Keratinocyte (primary cell): ENCODE measurements around the gene CHIT1. TPM values are rescaled to one million over a fixed set of nuclear protein-coding genes. Genes with fewer than 3 reads are reported as not detected.

Experiments
- DNase-seq: peaks from one replicate; pipeline ENCODE4 v3.0.0-alpha.2; 2011; ENCODE audit warnings: low read depth, missing footprints, low spot score
- FAIRE-seq: peaks from 2 replicates; lab custom pipeline; 2011; peaks lifted over from hg19 to GRCh38; lab: Jason Lieb, UNC
- H2AFZ ChIP-seq: 2 replicates; pipeline ENCODE4 v1.6.0; 2012; ENCODE audit warnings: low read length, control low read depth, inconsistent platforms; ENCODE audit not compliant: control insufficient read depth
- H3K27ac ChIP-seq: 2 replicates; pipeline ENCODE4 v1.5.1; 2011; ENCODE audit warnings: low read length; ENCODE audit not compliant: control insufficient read depth, insufficient read depth
- H3K27me3 ChIP-seq: 3 replicates; pipeline ENCODE4 v1.6.0; 2011; ENCODE audit warnings: low read length; ENCODE audit not compliant: control insufficient read depth, insufficient read depth; ENCODE audit errors: extremely low read depth
- H3K36me3 ChIP-seq, 2 experiments: 2 replicates in 1 of 2; 3 replicates in 1 of 2; pipeline ENCODE4 v1.5.1; 2011; ENCODE audit warnings: low read length in 2 of 2, mild to moderate bottlenecking in 1 of 2; ENCODE audit not compliant: control insufficient read depth in 2 of 2, insufficient read depth in 2 of 2; ENCODE audit errors: extremely low read depth in 1 of 2
- H3K4me1 ChIP-seq: 3 replicates; pipeline ENCODE4 v1.5.1; 2011; ENCODE audit warnings: low read length; ENCODE audit not compliant: control insufficient read depth, insufficient read depth; ENCODE audit errors: extremely low read depth
- H3K4me2 ChIP-seq: 3 replicates; pipeline ENCODE4 v1.6.0; 2011; ENCODE audit warnings: low read depth, low read length; ENCODE audit not compliant: control insufficient read depth, insufficient read depth; ENCODE audit errors: extremely low read depth
- H3K4me3 ChIP-seq, 3 experiments: fragments of 200-600 bp in 1 of 3; sonication (generic) in 1 of 3; 2 replicates in 2 of 3; 3 replicates in 1 of 3; pipeline ENCODE4 v1.5.1; 2011 to 2016; ENCODE audit warnings: low read length in 3 of 3, mild to moderate bottlenecking in 3 of 3, control low read depth in 2 of 3, inconsistent platforms in 1 of 3, low read depth in 1 of 3, mixed read lengths in 1 of 3, mixed run types in 1 of 3, moderate library complexity in 1 of 3; ENCODE audit not compliant: control insufficient read depth in 2 of 3, insufficient read depth in 2 of 3; ENCODE audit errors: extremely low read depth in 1 of 3
- H3K79me2 ChIP-seq: 2 replicates; pipeline ENCODE4 v1.6.0; 2012; ENCODE audit warnings: low read length; ENCODE audit not compliant: control insufficient read depth, insufficient read depth
- H3K9ac ChIP-seq: 3 replicates; pipeline ENCODE4 v1.6.0; 2011; ENCODE audit warnings: low read length; ENCODE audit not compliant: control insufficient read depth, insufficient read depth; ENCODE audit errors: extremely low read depth
- H3K9me1 ChIP-seq: 3 replicates; pipeline ENCODE4 v1.6.0; 2011; ENCODE audit warnings: low read length; ENCODE audit not compliant: control insufficient read depth, insufficient read depth; ENCODE audit errors: extremely low read depth
- H3K9me3 ChIP-seq: 2 replicates; pipeline ENCODE4 v1.5.1; 2012; ENCODE audit warnings: low read depth, low read length; ENCODE audit not compliant: control insufficient read depth
- H4K20me1 ChIP-seq: 3 replicates; pipeline ENCODE4 v1.6.0; 2011; ENCODE audit warnings: low read length; ENCODE audit not compliant: control insufficient read depth, insufficient read depth; ENCODE audit errors: extremely low read depth
- EZH2 ChIP-seq: IDR thresholded peaks from one replicate; pipeline ENCODE4 v1.6.1; 2012; ENCODE audit warnings: inconsistent platforms, mild to moderate bottlenecking, low read length, moderate library complexity
- dilution Hi-C: fragments of 300-500 bp; cut with MboI; formaldehyde crosslinking; loops from one replicate; pipeline ENCODE4 v1.7.0; 2020; ENCODE audit warnings: low sequenced_read_pairs; ENCODE audit not compliant: extremely low pct_ligation_motif_present
- polyA plus RNA-seq, 5 experiments: library from polyadenylated mRNA; depleted of rRNA in 3 of 5; stranded (reverse) in 3 of 5; stranded (forward) in 1 of 5; unstranded in 1 of 5; fragments of >200 nt; gene quantifications; 1 replicate in 1 of 5; 2 replicates in 3 of 5; 3 replicates in 1 of 5; pipeline versions ENCODE4 v1.2.1 to v1.2.3, GENCODE V29; 2011 to 2012; ENCODE audit warnings: missing spikeins in 2 of 5, low read depth in 1 of 5, low replicate concordance in 1 of 5
- TF ChIP-seq, protein P1 (sequence below), 3 experiments: IDR thresholded peaks in 1 of 3; conservative IDR thresholded peaks in 1 of 3; optimal IDR thresholded peaks in 1 of 3; 2 replicates in 2 of 3; 3 replicates in 1 of 3; pipeline versions ENCODE3 to v1.5.1; 2011; ENCODE audit warnings: low read length in 3 of 3, mild to moderate bottlenecking in 3 of 3, moderate library complexity in 2 of 3, control low read depth in 1 of 3, inconsistent platforms in 1 of 3; ENCODE audit not compliant: insufficient read depth in 2 of 3; ENCODE audit errors: extremely low read depth in 1 of 3

CHIT1 gene
- polyA plus RNA-seq, 1 donor (not counting 4 experiments of a cell fraction or from before 2014, with no cell fraction given): not detected

DNA sequence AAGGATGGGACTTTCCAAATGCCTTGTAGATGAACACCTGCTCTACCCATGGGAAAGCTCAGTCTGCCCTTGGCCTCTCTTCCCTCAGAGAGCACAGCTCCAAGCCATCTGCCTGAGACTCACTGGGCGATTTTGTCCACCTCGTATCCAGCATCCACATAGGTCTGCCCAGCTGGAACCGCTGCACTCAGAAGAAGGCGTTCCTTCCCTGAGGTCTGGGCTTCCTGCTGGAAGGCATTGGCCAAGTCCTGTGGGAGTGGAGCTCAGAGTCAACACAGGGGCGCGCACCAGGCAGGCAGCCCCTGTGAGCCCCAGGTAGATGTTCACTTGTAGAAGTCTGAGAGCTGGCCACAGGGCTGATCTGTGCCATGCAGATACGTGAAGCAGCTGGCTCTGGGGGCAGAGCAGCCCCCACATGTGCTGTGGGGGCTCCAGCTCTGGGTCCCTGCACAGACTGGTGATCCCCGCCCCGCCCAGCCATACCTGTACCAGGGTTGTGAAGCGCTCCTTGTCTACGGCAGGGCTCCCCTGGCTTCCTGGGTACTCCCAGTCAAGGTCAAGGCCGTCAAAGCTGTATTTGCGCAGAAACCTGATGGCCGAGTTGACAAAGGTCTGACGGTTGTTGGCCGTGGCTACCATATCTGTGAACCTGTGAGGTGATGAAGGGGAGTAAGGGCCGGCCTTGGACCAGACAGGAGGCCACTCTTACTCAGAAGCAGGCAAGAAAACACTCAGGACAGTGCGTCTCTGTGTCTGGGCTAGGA, 6.3 kb downstream of the CHIT1 start:
- FAIRE-seq: no peak
- H3K27me3 ChIP-seq: peaks cover 8% of the 10 kb centered on the region
- H3K79me2 ChIP-seq: no peaks in the 10 kb centered on the region

DNA sequence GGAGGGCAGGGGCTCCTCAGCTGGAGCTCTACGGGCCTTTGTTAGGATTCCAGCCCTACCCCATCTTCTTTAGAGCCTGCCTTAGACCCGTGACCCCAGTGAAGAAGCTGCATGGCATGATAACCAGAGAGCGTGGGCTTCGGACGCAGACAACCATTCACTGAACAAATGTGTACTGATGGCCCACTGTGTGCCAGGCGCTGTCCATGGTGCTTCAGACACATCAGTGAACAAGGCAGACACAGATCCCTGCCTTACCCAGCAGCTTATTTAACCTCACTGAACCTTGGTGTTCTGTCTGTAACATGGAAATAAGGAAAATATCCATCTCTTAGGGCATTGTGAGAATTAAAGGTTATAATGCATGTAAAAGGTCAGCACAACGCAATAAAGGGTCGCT, 9.5 kb downstream of the CHIT1 start:
- H3K9me3 ChIP-seq: no peaks in the 10 kb centered on the region
- H3K4me3 ChIP-seq: no peak overlapping the region
- peaks cover 3% of the 10 kb centered on the region for H3K27me3 ChIP-seq
- H4K20me1 ChIP-seq: no peaks in the 10 kb centered on the region
- no peaks in the 10 kb centered on the region for H3K4me1 ChIP-seq
- no peak for FAIRE-seq
- no peak overlapping the region for H3K27ac ChIP-seq
- H3K36me3 ChIP-seq: no peaks in the 10 kb centered on the region
- no peaks in the 10 kb centered on the region for H3K9me1 ChIP-seq
- dilution Hi-C loops: no loop called here
- DNase-seq: no peak
- TF ChIP-seq EZH2: no peak
- TF ChIP-seq, protein P1, sequence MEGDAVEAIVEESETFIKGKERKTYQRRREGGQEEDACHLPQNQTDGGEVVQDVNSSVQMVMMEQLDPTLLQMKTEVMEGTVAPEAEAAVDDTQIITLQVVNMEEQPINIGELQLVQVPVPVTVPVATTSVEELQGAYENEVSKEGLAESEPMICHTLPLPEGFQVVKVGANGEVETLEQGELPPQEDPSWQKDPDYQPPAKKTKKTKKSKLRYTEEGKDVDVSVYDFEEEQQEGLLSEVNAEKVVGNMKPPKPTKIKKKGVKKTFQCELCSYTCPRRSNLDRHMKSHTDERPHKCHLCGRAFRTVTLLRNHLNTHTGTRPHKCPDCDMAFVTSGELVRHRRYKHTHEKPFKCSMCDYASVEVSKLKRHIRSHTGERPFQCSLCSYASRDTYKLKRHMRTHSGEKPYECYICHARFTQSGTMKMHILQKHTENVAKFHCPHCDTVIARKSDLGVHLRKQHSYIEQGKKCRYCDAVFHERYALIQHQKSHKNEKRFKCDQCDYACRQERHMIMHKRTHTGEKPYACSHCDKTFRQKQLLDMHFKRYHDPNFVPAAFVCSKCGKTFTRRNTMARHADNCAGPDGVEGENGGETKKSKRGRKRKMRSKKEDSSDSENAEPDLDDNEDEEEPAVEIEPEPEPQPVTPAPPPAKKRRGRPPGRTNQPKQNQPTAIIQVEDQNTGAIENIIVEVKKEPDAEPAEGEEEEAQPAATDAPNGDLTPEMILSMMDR (optimal IDR thresholded peaks at IDR 0.05 in 1 of 3, IDR thresholded peaks at IDR 0.05 in 1 of 3, conservative IDR thresholded peaks at IDR 0.05 in 1 of 3; ENCODE audit: extremely low read depth in 1 of 3, insufficient read depth in 2 of 3, low read length in 3 of 3): no peak
- H3K9ac ChIP-seq: no peak overlapping the region
- H3K4me2 ChIP-seq: no peak overlapping the region
- H2AFZ ChIP-seq: no peak overlapping the region
- H3K79me2 ChIP-seq: no peaks in the 10 kb centered on the region

More for the DNA sequence above, 6.3 kb downstream of the CHIT1 start:
- Histone ChIP-seq H4K20me1 (no peaks in the 10 kb centered on the region), H3K4me3 (no peak overlapping the region), H3K9ac (no peak overlapping the region), H3K27ac (no peak overlapping the region), H3K4me1 (no peaks in the 10 kb centered on the region), H3K9me3 (no peaks in the 10 kb centered on the region), H3K36me3 (no peaks in the 10 kb centered on the region), H3K4me2 (no peak overlapping the region), H3K9me1 (no peaks in the 10 kb centered on the region), H2AFZ (no peak overlapping the region)
- dilution Hi-C loops: no loop called here
- no peak for TF ChIP-seq EZH2
- TF ChIP-seq, protein P1 (optimal IDR thresholded peaks at IDR 0.05 in 1 of 3, IDR thresholded peaks at IDR 0.05 in 1 of 3, conservative IDR thresholded peaks at IDR 0.05 in 1 of 3; ENCODE audit: extremely low read depth in 1 of 3, insufficient read depth in 2 of 3, low read length in 3 of 3): no peak
- DNase-seq: no peak
